ENCODE measurements around the gene DDX31. TPM values are rescaled to one million over a fixed set of nuclear protein-coding genes. Genes with fewer than 3 reads are reported as not detected.

DDX31 gene
- total RNA-seq, 1 experiment from 2014 or later: 28.4 TPM

DNA sequence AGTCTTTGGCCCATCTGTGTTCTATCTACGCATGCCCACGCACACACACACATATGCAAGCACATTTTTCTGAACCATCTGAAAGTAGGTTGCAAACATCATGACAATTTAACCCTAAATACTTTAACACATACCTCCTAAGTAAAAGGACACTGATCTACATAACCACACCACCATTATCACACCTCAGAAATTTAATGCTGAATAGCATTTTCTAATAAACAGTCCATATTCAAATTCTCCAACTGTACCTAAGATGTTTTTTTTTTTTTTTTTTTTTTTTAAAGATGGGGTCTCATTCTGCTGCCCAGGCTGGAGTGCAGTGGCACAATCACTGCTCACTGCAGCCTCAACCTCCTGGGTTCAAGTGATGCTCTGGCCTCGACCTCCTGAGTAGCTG is 35.5 kb downstream of the DDX31 start:
- H3K9me3 Mint-ChIP-seq: no peaks in the 10 kb centered on the region
- no peak for DNase-seq
- Histone ChIP-seq H2BK12ac (ENCODE audit: insufficient read length, low read depth, low read length) (no peak overlapping the region), H2BK5ac (ENCODE audit: insufficient read length, low read length) (no peak overlapping the region), H4K20me1 (ENCODE audit: control insufficient read depth, insufficient read depth, insufficient read length) (no peaks in the 10 kb centered on the region), H2BK20ac (ENCODE audit: low read depth, low read length, poor library complexity, severe bottlenecking) (no peak overlapping the region), H3K23me2 (ENCODE audit: insufficient read length, low read depth, low read length, poor library complexity, severe bottlenecking) (no peaks in the 10 kb centered on the region), H4K8ac (replicated peaks; ENCODE audit: insufficient read length, low read depth, low read length) (no peak overlapping the region), H3T11ph (ENCODE audit: low read length) (no peak overlapping the region), H3K4me1 (ENCODE audit: insufficient read depth, low read length) (no peaks in the 10 kb centered on the region), H3K4ac (ENCODE audit: low read depth, low read length) (no peak overlapping the region), H3K79me2 (ENCODE audit: insufficient read depth, low read length) (peaks cover 2% of the 10 kb centered on the region; the same call in 1 of the 2 replicates), H3K14ac (ENCODE audit: insufficient read depth, low read length) (no peak overlapping the region), H3K27me3 (ENCODE audit: insufficient read depth, low read length) (no peaks in the 10 kb centered on the region), H3K27ac (ENCODE audit: insufficient read length, low read depth, low read length) (no peak overlapping the region), H3K9me3 (ENCODE audit: control insufficient read depth, low read depth, low read length) (no peaks in the 10 kb centered on the region), H3K4me2 (ENCODE audit: insufficient read depth, insufficient read length, low read length) (no peak overlapping the region), H3K79me1 (ENCODE audit: insufficient read depth, low read depth, low read length, poor library complexity, severe bottlenecking) (no peaks in the 10 kb centered on the region), H2BK15ac (ENCODE audit: low read depth, low read length) (no peak overlapping the region), H2AFZ (ENCODE audit: low read length) (no peak overlapping the region), H3K23ac (ENCODE audit: insufficient read length, low read depth, low read length) (no peak overlapping the region), H4K5ac (ENCODE audit: insufficient read length, low read depth, low read length) (no peak overlapping the region), H3K18ac (ENCODE audit: insufficient read length, low read depth, low read length) (no peak overlapping the region), H3K56ac (ENCODE audit: insufficient read length, low read depth, low read length) (no peak overlapping the region), H3K9ac (ENCODE audit: extremely low read depth, insufficient read length, low read length) (no peak overlapping the region), H4K91ac (ENCODE audit: insufficient read length, low read depth, low read length) (no peak overlapping the region), H2BK120ac (ENCODE audit: low read depth, low read length, poor library complexity, severe bottlenecking) (no peak overlapping the region), H2AK5ac (ENCODE audit: insufficient read length, low read length) (no peak overlapping the region)
- TF ChIP-seq, protein P1, sequence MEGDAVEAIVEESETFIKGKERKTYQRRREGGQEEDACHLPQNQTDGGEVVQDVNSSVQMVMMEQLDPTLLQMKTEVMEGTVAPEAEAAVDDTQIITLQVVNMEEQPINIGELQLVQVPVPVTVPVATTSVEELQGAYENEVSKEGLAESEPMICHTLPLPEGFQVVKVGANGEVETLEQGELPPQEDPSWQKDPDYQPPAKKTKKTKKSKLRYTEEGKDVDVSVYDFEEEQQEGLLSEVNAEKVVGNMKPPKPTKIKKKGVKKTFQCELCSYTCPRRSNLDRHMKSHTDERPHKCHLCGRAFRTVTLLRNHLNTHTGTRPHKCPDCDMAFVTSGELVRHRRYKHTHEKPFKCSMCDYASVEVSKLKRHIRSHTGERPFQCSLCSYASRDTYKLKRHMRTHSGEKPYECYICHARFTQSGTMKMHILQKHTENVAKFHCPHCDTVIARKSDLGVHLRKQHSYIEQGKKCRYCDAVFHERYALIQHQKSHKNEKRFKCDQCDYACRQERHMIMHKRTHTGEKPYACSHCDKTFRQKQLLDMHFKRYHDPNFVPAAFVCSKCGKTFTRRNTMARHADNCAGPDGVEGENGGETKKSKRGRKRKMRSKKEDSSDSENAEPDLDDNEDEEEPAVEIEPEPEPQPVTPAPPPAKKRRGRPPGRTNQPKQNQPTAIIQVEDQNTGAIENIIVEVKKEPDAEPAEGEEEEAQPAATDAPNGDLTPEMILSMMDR (conservative IDR thresholded peaks at IDR 0.05): no peak
- no peaks in the 10 kb centered on the region for H3K4me1 Mint-ChIP-seq
- peaks cover 14 to 47% (median 26%) of the 10 kb centered on the region in 3 experiments; a peak in 6 of 7 replicates for H3K36me3 Mint-ChIP-seq (ENCODE audit: insufficient read depth in 1 of 3, low read depth in 3 of 3)
- H3K27me3 Mint-ChIP-seq (ENCODE audit: low read depth): no peaks in the 10 kb centered on the region
- WGBS (ENCODE audit: extremely low coverage, insufficient read length, low lambda C conversion rate): no CpG with 5 or more reads among the region's 3 CpGs
- no peak overlapping the region for H3K4me3 Mint-ChIP-seq
- no peak overlapping the region for H3K27ac Mint-ChIP-seq
